BJ (cell line): ENCODE data around the gene PTPRG. TPM values are rescaled to one million over a fixed set of nuclear protein-coding genes. Genes with fewer than 3 reads are reported as not detected.
"Not testable (repeated sequence)": the region's sequence is repeated elsewhere in the genome, so short reads cannot be mapped to it uniquely, and the experiment has no call there.

Experiments used
- CTCF ChIA-PET: fragments of 350-600 bp; formaldehyde crosslinking; extraction: SDS; loops from one replicate; lab custom pipeline; 2021; ENCODE audit warnings: antibody characterized with exemption, inconsistent platforms; lab: Yijun Ruan, JAX
- POLR2A ChIA-PET: fragments of 300-600 bp; sonication (Branson Sonifier 250); formaldehyde crosslinking; extraction: SDS; loops from one replicate; lab custom pipeline; 2021; ENCODE audit warnings: antibody characterized with exemption; lab: Charles Lee
- DNase-seq: peaks from one replicate; pipeline ENCODE4 v3.0.0-alpha.2; 2011; ENCODE audit warnings: low read depth
- H3K27me3 ChIP-seq: 2 replicates; pipeline ENCODE4 v1.6.0; 2011; ENCODE audit warnings: low read length; ENCODE audit not compliant: control insufficient read depth, insufficient read depth
- H3K36me3 ChIP-seq: 2 replicates; pipeline ENCODE4 v1.5.1; 2011; ENCODE audit warnings: low read length; ENCODE audit not compliant: control insufficient read depth, insufficient read depth
- H3K4me3 ChIP-seq: 2 replicates; pipeline ENCODE4 v1.5.1; 2011; ENCODE audit warnings: low read depth, mild to moderate bottlenecking, control low read depth, low read length
- polyA plus RNA-seq: library from polyadenylated mRNA; depleted of rRNA; stranded (reverse); fragments of >200 nt; gene quantifications from 2 replicates; pipeline ENCODE4 v1.2.3, GENCODE V29; 2011
- TF ChIP-seq, protein P1 (sequence below): IDR thresholded peaks from 2 replicates; pipeline ENCODE4 v1.5.1; 2011; ENCODE audit warnings: low read depth, mild to moderate bottlenecking, control low read depth, inconsistent platforms, low read length, moderate library complexity; ENCODE audit not compliant: insufficient read depth

Gene PTPRG
- polyA plus RNA-seq, 1 experiment: 20.8 TPM

DNA sequence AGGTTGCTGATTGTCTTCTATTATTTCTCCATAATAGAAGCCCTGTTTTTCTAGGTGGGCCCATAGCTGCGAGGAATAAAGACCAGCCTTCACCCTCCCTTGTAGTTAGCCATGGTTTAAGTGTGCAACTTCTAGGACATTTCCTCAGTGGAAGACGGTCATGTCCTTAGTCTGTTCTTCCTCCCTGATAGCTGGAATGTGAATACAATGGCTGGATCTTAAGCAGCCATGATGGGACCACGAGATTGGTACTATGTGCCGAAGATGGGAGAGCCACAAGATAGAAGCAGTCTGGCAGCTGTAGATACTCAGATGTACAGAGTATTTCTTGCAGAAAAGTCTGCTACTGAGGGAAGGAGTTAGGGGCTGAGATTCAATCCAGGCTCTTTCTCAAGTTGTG, 152.9 kb downstream of the PTPRG start:
- DNase-seq: no peak
- H3K27me3 ChIP-seq: no peaks in the 10 kb centered on the region
- TF ChIP-seq, protein P1, sequence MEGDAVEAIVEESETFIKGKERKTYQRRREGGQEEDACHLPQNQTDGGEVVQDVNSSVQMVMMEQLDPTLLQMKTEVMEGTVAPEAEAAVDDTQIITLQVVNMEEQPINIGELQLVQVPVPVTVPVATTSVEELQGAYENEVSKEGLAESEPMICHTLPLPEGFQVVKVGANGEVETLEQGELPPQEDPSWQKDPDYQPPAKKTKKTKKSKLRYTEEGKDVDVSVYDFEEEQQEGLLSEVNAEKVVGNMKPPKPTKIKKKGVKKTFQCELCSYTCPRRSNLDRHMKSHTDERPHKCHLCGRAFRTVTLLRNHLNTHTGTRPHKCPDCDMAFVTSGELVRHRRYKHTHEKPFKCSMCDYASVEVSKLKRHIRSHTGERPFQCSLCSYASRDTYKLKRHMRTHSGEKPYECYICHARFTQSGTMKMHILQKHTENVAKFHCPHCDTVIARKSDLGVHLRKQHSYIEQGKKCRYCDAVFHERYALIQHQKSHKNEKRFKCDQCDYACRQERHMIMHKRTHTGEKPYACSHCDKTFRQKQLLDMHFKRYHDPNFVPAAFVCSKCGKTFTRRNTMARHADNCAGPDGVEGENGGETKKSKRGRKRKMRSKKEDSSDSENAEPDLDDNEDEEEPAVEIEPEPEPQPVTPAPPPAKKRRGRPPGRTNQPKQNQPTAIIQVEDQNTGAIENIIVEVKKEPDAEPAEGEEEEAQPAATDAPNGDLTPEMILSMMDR: no peak
- ChIA-PET POLR2A (no interaction called here), CTCF (no interaction called here)
- H3K4me3 ChIP-seq: no peak overlapping the region
- H3K36me3 ChIP-seq: no peaks in the 10 kb centered on the region

DNA sequence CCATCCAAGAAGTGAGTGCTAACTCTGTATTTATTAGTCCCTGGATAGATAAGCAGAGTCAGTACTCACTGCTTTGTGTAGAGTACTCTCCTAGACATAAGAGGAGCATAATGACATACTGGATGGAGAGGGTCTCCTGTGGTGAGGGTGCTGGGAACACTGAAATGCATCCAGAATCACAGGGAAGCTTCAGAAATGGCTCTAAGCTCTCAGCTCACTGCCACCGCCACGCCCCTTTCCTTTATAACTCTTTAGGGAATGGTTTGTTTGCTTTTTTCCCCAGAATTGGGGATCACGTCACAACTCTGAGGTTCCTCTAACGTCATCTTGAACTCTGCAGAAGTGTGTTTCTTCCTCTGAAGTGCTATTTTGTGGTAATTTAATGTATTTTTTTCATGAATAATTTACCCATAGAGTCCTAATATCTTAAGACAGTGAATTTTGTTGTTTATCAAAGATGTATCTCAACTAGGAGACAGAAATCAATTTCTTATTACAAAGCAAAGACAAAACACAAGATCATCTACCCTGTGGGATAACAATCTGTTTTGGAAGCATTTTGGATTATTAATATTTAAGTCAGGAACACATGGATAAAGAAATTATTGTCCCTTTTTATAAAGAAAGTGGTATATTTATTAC, 154.6 kb downstream of the PTPRG start:
- POLR2A ChIA-PET: no interaction called here
- TF ChIP-seq, protein P1: no peak
- H3K27me3 ChIP-seq: no peaks in the 10 kb centered on the region
- no peak for DNase-seq
- CTCF ChIA-PET: no interaction called here
- no peaks in the 10 kb centered on the region for H3K36me3 ChIP-seq
- no peak overlapping the region for H3K4me3 ChIP-seq

DNA sequence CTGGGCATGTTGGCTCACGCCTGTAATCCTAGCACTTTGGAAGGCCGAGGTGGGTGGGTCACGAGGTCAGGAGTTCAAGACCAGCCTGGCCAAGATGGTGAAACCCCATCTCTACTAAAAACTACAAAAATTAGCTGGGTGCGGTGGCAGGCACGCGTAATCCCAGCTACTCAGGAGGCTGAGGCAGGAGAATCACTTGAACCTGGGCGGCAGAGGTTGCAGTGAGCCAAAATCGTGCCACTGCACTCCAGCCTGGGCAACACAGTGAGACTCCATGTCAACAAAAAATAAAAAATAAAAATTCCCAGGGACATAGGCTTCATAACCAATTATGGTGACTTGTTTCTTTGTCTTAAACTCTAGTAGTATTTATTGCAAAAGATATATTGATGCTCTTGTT, 155.3 kb downstream of the PTPRG start:
- POLR2A ChIA-PET: not testable (repeated sequence)

DNA sequence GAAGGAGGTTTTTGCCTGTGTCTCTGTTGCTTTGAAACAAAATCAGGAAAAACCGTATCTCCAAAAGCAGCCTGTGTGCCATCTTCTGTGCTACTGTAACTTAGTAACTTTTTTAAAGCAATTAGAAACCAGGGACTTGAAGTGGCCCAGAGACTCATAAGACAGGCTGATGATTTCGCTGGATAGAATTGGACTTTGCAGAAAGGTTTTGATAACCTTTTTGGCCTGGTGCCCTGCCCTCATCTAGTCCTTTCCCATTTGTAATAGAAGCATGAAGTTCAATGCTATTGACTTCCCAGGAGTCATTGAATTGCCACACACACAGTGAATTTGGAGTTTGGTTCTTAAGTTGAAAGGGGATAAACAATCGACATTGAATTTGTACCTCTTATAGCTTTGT, 157.2 kb downstream of the PTPRG start:
- H3K36me3 ChIP-seq: no peaks in the 10 kb centered on the region
- H3K4me3 ChIP-seq: no peak overlapping the region
- POLR2A ChIA-PET: no interaction called here
- no peaks in the 10 kb centered on the region for H3K27me3 ChIP-seq
- TF ChIP-seq, protein P1: no peak
- CTCF ChIA-PET: no interaction called here
- DNase-seq: no peak

More for the DNA sequence above, 155.3 kb downstream of the PTPRG start:
- H3K27me3 ChIP-seq, CTCF ChIA-PET, H3K36me3 ChIP-seq, DNase-seq, H3K4me3 ChIP-seq: not testable (repeated sequence)

DNA sequence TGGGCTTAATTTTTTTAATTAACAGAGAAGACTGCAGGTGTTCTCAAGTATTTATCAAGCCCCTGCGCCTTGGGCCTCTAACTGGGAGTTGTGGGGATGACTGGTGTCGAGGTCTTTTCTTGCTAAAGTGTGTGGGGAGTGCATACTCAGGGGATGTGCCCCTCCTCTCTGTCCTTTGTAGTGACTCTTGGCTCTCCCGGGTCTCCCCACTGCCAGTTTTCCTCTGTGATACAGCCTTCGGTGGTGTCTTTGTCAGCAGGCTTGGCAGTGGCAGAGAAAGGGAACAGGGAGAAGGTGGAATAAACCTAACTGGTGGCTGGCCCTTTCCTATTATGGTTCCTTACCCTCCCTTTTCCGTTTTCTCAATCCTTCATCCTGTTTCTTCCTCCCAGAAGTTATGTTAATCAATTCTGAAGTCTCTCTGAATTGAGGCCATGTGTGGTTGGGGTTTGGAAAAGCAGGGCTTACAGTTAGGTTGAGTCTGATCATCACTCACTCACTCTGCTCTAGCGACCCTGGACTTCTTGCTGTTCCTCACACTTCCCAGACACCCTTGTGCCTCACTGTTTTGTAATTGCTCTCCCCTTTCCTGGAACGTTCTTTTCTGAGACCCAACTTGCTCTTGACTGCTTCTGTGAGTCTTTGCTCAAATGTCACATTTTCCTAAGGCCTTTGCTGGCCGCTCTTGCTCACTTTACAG, 158.1 kb downstream of the PTPRG start:
- CTCF ChIA-PET: no interaction called here
- TF ChIP-seq, protein P1: no peak
- Histone ChIP-seq H3K27me3 (no peaks in the 10 kb centered on the region), H3K36me3 (no peaks in the 10 kb centered on the region), H3K4me3 (no peak overlapping the region)
- POLR2A ChIA-PET: no interaction called here
- no peak for DNase-seq
